Caco-2 (cell line): ENCODE data around the gene ZDHHC7. TPM values are rescaled to one million over a fixed set of nuclear protein-coding genes. Genes with fewer than 3 reads are reported as not detected.

Experiments
- BruUV-seq: library from RNA; stranded (reverse); fragments of 400-500 nt; replicated peaks from 2 replicates; lab custom pipeline; 2021; lab: Mats Ljungman, UMichigan
- CTCF ChIA-PET: fragments of 300-600 bp; sonication (Branson Sonifier 250); formaldehyde crosslinking; loops from one replicate; lab custom pipeline; 2022; ENCODE audit warnings: antibody characterized with exemption; lab: Charles Lee
- POLR2A ChIA-PET: fragments of 300-600 bp; sonication (Branson Sonifier 250); formaldehyde crosslinking; loops from one replicate; lab custom pipeline; 2022; ENCODE audit warnings: antibody characterized with exemption; lab: Charles Lee
- DNase-seq, 2 experiments: peaks; one replicate each; pipeline versions ENCODE4 v3.0.0 to v3.0.0-alpha.2; 2020 to 2022
- H3K27me3 ChIP-seq: replicated peaks from 2 replicates; pipeline ENCODE4 v1.6.0; 2011; ENCODE audit warnings: low read length; ENCODE audit not compliant: control insufficient read depth, insufficient read depth
- H3K36me3 ChIP-seq: 2 replicates; pipeline ENCODE4 v1.5.1; 2011; ENCODE audit warnings: low read length; ENCODE audit not compliant: control insufficient read depth, insufficient read depth
- H3K4me1 ChIP-seq: fragments of 250-450 bp; sonication (Bioruptor Pico); 2 replicates; pipeline ENCODE4 v1.5.1; 2020; ENCODE audit warnings: mild to moderate bottlenecking
- H3K4me3 ChIP-seq: 2 replicates; pipeline ENCODE4 v1.5.1; 2011; ENCODE audit warnings: low read depth, mild to moderate bottlenecking, control low read depth, low read length
- H3K9me3 ChIP-seq: fragments of 250-450 bp; sonication (Bioruptor Pico); 2 replicates; pipeline ENCODE4 v1.5.1; 2020; ENCODE audit warnings: mild to moderate bottlenecking, moderate library complexity
- H3K27ac Mint-ChIP-seq: one replicate; pipeline ENCODE4 v1.8.0; 2022; ENCODE audit warnings: mixed read lengths; ENCODE audit not compliant: unreplicated experiment
- H3K27me3 Mint-ChIP-seq: one replicate; pipeline ENCODE4 v1.8.0; 2022; ENCODE audit warnings: mixed read lengths; ENCODE audit not compliant: insufficient read depth, unreplicated experiment
- H3K36me3 Mint-ChIP-seq: one replicate; pipeline ENCODE4 v1.8.0; 2022; ENCODE audit warnings: mild to moderate bottlenecking, mixed read lengths; ENCODE audit not compliant: insufficient read depth, unreplicated experiment
- H3K4me1 Mint-ChIP-seq: one replicate; pipeline ENCODE4 v1.8.0; 2022; ENCODE audit warnings: low read depth, mixed read lengths; ENCODE audit not compliant: unreplicated experiment
- H3K4me3 Mint-ChIP-seq: one replicate; pipeline ENCODE4 v1.8.0; 2022; ENCODE audit warnings: mild to moderate bottlenecking, moderate library complexity, mixed read lengths; ENCODE audit not compliant: unreplicated experiment
- H3K9me3 Mint-ChIP-seq: one replicate; pipeline ENCODE4 v1.8.0; 2022; ENCODE audit warnings: mixed read lengths; ENCODE audit not compliant: unreplicated experiment
- CTCF ChIP-seq, 2 experiments: fragments of 200-600 bp in 1 of 2; IDR thresholded peaks; 1 replicate in 1 of 2; 2 replicates in 1 of 2; pipeline versions ENCODE4 v1.5.1 to v1.8.0; 2011 to 2022; ENCODE audit warnings: antibody characterized with exemption in 1 of 2, control low read depth in 1 of 2, inconsistent platforms in 1 of 2, low read depth in 1 of 2, low read length in 1 of 2, mild to moderate bottlenecking in 1 of 2, moderate library complexity in 1 of 2; ENCODE audit not compliant: insufficient read depth in 1 of 2, severe bottlenecking in 1 of 2, unreplicated experiment in 1 of 2
- intact Hi-C: fragments of 100-400 bp; cut with micrococcal nuclease; formaldehyde crosslinking; loops from one replicate; pipeline ENCODE4 v1.10.0; 2022; ENCODE audit not compliant: unreplicated experiment
- total RNA-seq: library from RNA; stranded (reverse); gene quantifications from 2 replicates; pipeline ENCODE4 v1.2.3, GENCODE V29; 2022

ZDHHC7 gene
- total RNA-seq, 1 experiment from 2014 or later = 85.7 TPM

GRCh38 chr16:84996365-84996764, 15.0 kb downstream of the ZDHHC7 start:
- Mint-ChIP-seq H3K4me1 (peaks cover 49% of the 10 kb centered on the region), H3K36me3 (peaks cover 78% of the 10 kb centered on the region)
- intact Hi-C loops = no loop called here

GRCh38 chr16:84995663-84996062, 15.7 kb downstream of the ZDHHC7 start:
- BruUV-seq = no TSS peak
- Mint-ChIP-seq H3K9me3 (no peaks in the 10 kb centered on the region), H3K36me3 (peaks cover 82% of the 10 kb centered on the region), H3K4me3 (peak overlapping the region; percentile 62), H3K27ac (peak overlapping the region; percentile 98), H3K27me3 (no peaks in the 10 kb centered on the region), H3K4me1 (peaks cover 45% of the 10 kb centered on the region)
- CTCF ChIA-PET = interaction anchor here (1.0 to 2.1 kb wide), 2 partner anchors 62 to 91 kb away, joined by 3 to 16 read pairs; no protein-coding TSS in a partner anchor
- no peak overlapping the region for H3K4me3 ChIP-seq
- intact Hi-C loops = loop anchor here (1.0 to 2.0 kb wide), 2 partner anchors 15 to 19 kb away; partner anchors contain the start of gene ZDHHC7
- peaks cover 45% of the 10 kb centered on the region for H3K4me1 ChIP-seq
- H3K9me3 ChIP-seq = no peaks in the 10 kb centered on the region
- H3K36me3 ChIP-seq = 0 out of 2 replicates have a peak, but pooled peaks cover 4% of the 10 kb centered on the region
- TF ChIP-seq CTCF (IDR thresholded peaks at IDR 0.05; ENCODE audit: insufficient read depth in 1 of 2, low read depth in 1 of 2, low read length in 1 of 2, severe bottlenecking in 1 of 2, unreplicated experiment in 1 of 2) = no peak
- DNase-seq = no peak
- H3K27me3 ChIP-seq = no peaks in the 10 kb centered on the region
- POLR2A ChIA-PET = interaction anchor here (1.7 kb wide), 1 partner anchor 16 kb away, joined by 15 read pairs; the partner anchor contains the start of gene ZDHHC7

More at GRCh38 chr16:84996365-84996764, 15.0 kb downstream of the ZDHHC7 start:
- ChIA-PET CTCF (interaction anchor here (1.0 kb wide), 1 partner anchor 61 kb away, joined by 3 read pairs; no protein-coding TSS in a partner anchor), POLR2A (no interaction called here)
- Mint-ChIP-seq H3K4me3 (no peak overlapping the region), H3K27ac (peak overlapping the region; percentile 98), H3K27me3 (no peaks in the 10 kb centered on the region), H3K9me3 (no peaks in the 10 kb centered on the region)
- no peak for TF ChIP-seq CTCF (IDR thresholded peaks at IDR 0.05; ENCODE audit: insufficient read depth in 1 of 2, low read depth in 1 of 2, low read length in 1 of 2, severe bottlenecking in 1 of 2, unreplicated experiment in 1 of 2)
- Histone ChIP-seq H3K9me3 (no peaks in the 10 kb centered on the region), H3K4me1 (peaks cover 50% of the 10 kb centered on the region), H3K27me3 (no peaks in the 10 kb centered on the region), H3K4me3 (no peak overlapping the region), H3K36me3 (0 out of 2 replicates have a peak, but pooled peaks cover 3% of the 10 kb centered on the region)
- no peak for DNase-seq
- no TSS peak for BruUV-seq

GRCh38 chr16:84993926-84994325, 17.4 kb downstream of the ZDHHC7 start:
- Mint-ChIP-seq H3K4me3 (peak overlapping the region; percentile 62), H3K4me1 (peaks cover 35% of the 10 kb centered on the region), H3K9me3 (no peaks in the 10 kb centered on the region), H3K27ac (peak overlapping the region; percentile 98), H3K36me3 (peaks cover 87% of the 10 kb centered on the region), H3K27me3 (no peaks in the 10 kb centered on the region)
- ChIA-PET POLR2A (interaction anchor here (0.6 to 1.7 kb wide), 3 partner anchors 17 to 633 kb away, joined by 5 to 15 read pairs (median 6); partner anchors contain the start of gene ZDHHC7), CTCF (interaction anchor here (1.5 to 2.1 kb wide), 2 partner anchors 23 to 93 kb away, joined by 5 to 16 read pairs; no protein-coding TSS in a partner anchor)
- BruUV-seq = no TSS peak
- Histone ChIP-seq H3K4me3 (no peak overlapping the region), H3K9me3 (no peaks in the 10 kb centered on the region), H3K27me3 (no peaks in the 10 kb centered on the region), H3K36me3 (0 out of 2 replicates have a peak, but pooled peaks cover 6% of the 10 kb centered on the region), H3K4me1 (peaks cover 33% of the 10 kb centered on the region)
- no peak for DNase-seq
- no peak for TF ChIP-seq CTCF (IDR thresholded peaks at IDR 0.05; ENCODE audit: insufficient read depth in 1 of 2, low read depth in 1 of 2, low read length in 1 of 2, severe bottlenecking in 1 of 2, unreplicated experiment in 1 of 2)
- intact Hi-C loops = loop anchor here (2.0 kb wide), 1 partner anchor 17 kb away; the partner anchor contains the start of gene ZDHHC7
